ENCODE measurements around the gene FTO. TPM values are rescaled to one million over a fixed set of nuclear protein-coding genes. Genes with fewer than 3 reads are reported as not detected.
A peak's percentile ranks its signal among the peaks of the same experiment; 100 is the strongest.

Gene FTO
- total and polyA plus RNA-seq, 2 of the 13 experiments (the other 11 are each of a cell fraction or from before 2014, with no cell fraction given): 41.6 to 55.8 TPM

DNA sequence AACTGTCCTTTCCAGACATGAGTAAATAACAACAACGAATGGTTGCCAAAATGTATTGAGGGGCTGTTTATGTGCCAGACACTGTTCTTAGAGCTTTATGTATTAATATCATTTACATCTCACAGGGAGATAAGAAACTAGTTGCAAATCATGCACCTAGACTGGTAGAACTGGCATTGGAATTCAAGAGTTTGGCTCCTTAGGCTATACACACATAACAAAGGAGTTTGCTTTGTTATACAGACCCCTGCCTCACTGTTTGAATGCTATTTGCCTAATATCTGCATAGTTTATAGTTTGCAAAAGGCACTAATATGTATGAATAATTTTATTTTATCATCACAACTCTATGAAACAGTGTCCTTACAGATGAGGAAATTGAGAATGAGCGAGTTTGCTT, 100.0 kb downstream of the FTO start:
- no TSS peak for BruUV-seq (replicated peaks)
- Histone ChIP-seq H3K27me3 (ENCODE audit: control insufficient read depth in 1 of 2, insufficient read depth in 2 of 2, low read length in 2 of 2) (no peaks in the 10 kb centered on the region), H3K79me2 (ENCODE audit: insufficient read depth, low read length) (peaks cover 4% of the 10 kb centered on the region), H3K4me3 (replicated peaks in 1 of 3; ENCODE audit: insufficient read depth in 1 of 3, low read depth in 2 of 3, low read length in 3 of 3) (no peak overlapping the region), H3K9me3 (ENCODE audit: low read length) (no peaks in the 10 kb centered on the region), H3K27ac (ENCODE audit: extremely low read length, insufficient read depth, low read length) (no peak overlapping the region), H3K4me1 (ENCODE audit: insufficient read depth, low read length) (peaks cover 11% of the 10 kb centered on the region), H3K9ac (ENCODE audit: insufficient read depth, low read depth, low read length) (no peak overlapping the region), H3K36me3 (replicated peaks in 1 of 2; ENCODE audit: control insufficient read depth in 1 of 2, insufficient read depth in 2 of 2, low read length in 2 of 2) (no peaks in the 10 kb centered on the region), H2AFZ (ENCODE audit: low read length) (no peak overlapping the region), H3K4me2 (ENCODE audit: low read depth, low read length) (no peak overlapping the region), H4K20me1 (ENCODE audit: insufficient read depth, low read length) (no peaks in the 10 kb centered on the region)
- ChIA-PET POLR2A (no interaction called here), CTCF (ENCODE audit: low intra/inter-chr PET ratio, low total read pairs) (no interaction called here)
- ATAC-seq: no peak
- WGBS (ENCODE audit: low lambda C conversion rate): 98% methylated on average over 2 of the region's 2 CpGs
- no peak for DNase-seq (ENCODE audit: low spot score)
- FAIRE-seq: no peak
- in situ Hi-C loops (cut with HindIII; ENCODE audit: extremely low pct_ligation_motif_present, low pct_unique_long_range_greater_than_20kb): no loop called here
- TF ChIP-seq AGO1 (IDR thresholded peaks at IDR 0.05; ENCODE audit: low read depth, low read length, poor library complexity, severe bottlenecking) (no peak), SNRNP70 (IDR thresholded peaks at IDR 0.05; ENCODE audit: low read depth, low read length) (no peak)
- intact Hi-C loops (cut with micrococcal nuclease; ENCODE audit: unreplicated experiment): no loop called here

DNA sequence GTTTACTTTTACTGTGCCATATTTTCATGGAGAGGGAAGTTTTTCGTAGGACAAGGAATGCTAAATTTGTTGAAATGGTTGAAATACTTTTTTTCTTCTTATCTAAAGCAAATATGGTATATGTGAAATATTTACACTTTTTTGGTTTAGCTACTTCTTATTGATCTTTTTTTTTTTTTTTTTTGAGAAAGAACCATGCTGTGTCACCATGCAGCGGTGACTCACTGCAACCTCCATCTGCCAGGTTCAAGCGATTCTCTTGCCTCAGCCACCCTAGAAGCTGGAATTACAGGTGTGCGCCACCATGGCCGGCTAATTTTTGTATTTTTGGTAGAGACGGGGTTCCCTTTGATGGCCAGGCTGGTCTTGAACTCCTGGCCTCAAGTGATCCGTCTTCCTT, 100.5 kb downstream of the FTO start:
- Histone ChIP-seq H3K79me2 (ENCODE audit: insufficient read depth, low read length) (peaks cover 4% of the 10 kb centered on the region), H3K27me3 (ENCODE audit: control insufficient read depth in 1 of 2, insufficient read depth in 2 of 2, low read length in 2 of 2) (no peaks in the 10 kb centered on the region), H3K27ac (ENCODE audit: extremely low read length, insufficient read depth, low read length) (no peak overlapping the region), H3K4me3 (replicated peaks in 1 of 3; ENCODE audit: insufficient read depth in 1 of 3, low read depth in 2 of 3, low read length in 3 of 3) (no peak overlapping the region), H3K4me1 (ENCODE audit: insufficient read depth, low read length) (peaks cover 11% of the 10 kb centered on the region), H3K9ac (ENCODE audit: insufficient read depth, low read depth, low read length) (no peak overlapping the region), H4K20me1 (ENCODE audit: insufficient read depth, low read length) (no peaks in the 10 kb centered on the region), H3K4me2 (ENCODE audit: low read depth, low read length) (no peak overlapping the region), H2AFZ (ENCODE audit: low read length) (no peak overlapping the region), H3K9me3 (ENCODE audit: low read length) (no peaks in the 10 kb centered on the region), H3K36me3 (replicated peaks in 1 of 2; ENCODE audit: control insufficient read depth in 1 of 2, insufficient read depth in 2 of 2, low read length in 2 of 2) (no peaks in the 10 kb centered on the region)
- intact Hi-C loops (cut with micrococcal nuclease; ENCODE audit: unreplicated experiment): no loop called here
- 95% methylated on average over 7 of the region's 7 CpGs for WGBS (ENCODE audit: low lambda C conversion rate)
- DNase-seq (ENCODE audit: low spot score) (no peak), FAIRE-seq (no peak), ATAC-seq (no peak)
- in situ Hi-C loops (cut with HindIII; ENCODE audit: extremely low pct_ligation_motif_present, low pct_unique_long_range_greater_than_20kb): no loop called here
- no TSS peak for BruUV-seq (replicated peaks)
- CTCF ChIA-PET (ENCODE audit: low intra/inter-chr PET ratio, low total read pairs): no interaction called here
- POLR2A ChIA-PET: no interaction called here
- TF ChIP-seq, protein P1, sequence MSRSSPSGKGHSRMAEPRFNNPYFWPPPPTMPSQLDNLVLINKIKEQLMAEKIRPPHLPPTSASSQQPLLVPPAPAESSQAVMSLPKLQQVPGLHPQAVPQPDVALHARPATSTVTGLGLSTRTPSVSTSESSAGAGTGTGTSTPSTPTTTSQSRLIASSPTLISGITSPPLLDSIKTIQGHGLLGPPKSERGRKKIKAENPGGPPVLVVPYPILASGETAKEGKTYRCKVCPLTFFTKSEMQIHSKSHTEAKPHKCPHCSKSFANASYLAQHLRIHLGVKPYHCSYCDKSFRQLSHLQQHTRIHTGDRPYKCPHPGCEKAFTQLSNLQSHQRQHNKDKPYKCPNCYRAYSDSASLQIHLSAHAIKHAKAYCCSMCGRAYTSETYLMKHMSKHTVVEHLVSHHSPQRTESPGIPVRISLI (CRISPR knock-in tag; IDR thresholded peaks at IDR 0.05; ENCODE audit: borderline replicate concordance): peak; percentile 70; the same call in 1 of the 2 replicates
- TF ChIP-seq POLR2A (IDR thresholded peaks at IDR 0.05; ENCODE audit: insufficient read depth in 1 of 2, low read depth in 2 of 2, low read length in 2 of 2) (no peak), TSC22D2 (CRISPR knock-in tag; IDR thresholded peaks at IDR 0.05; ENCODE audit: borderline replicate concordance) (no peak), ELF1 (CRISPR knock-in tag; IDR thresholded peaks at IDR 0.05) (no peak), HOXD1 (CRISPR knock-in tag; IDR thresholded peaks at IDR 0.05) (no peak), SAFB2 (CRISPR knock-in tag; IDR thresholded peaks at IDR 0.05; ENCODE audit: borderline replicate concordance, low read depth) (no peak), FOSL2 (CRISPR knock-in tag; IDR thresholded peaks at IDR 0.05) (peak; percentile 80), ZNF460 (CRISPR knock-in tag; IDR thresholded peaks at IDR 0.05; ENCODE audit: borderline replicate concordance) (peak; percentile 25; the same call in 1 of the 2 replicates), MLLT10 (CRISPR knock-in tag; IDR thresholded peaks at IDR 0.05) (no peak), ATF7 (IDR thresholded peaks at IDR 0.05) (no peak), ATF7 (CRISPR knock-in tag; IDR thresholded peaks at IDR 0.05) (no peak)
- TF ChIP-seq, protein P2, sequence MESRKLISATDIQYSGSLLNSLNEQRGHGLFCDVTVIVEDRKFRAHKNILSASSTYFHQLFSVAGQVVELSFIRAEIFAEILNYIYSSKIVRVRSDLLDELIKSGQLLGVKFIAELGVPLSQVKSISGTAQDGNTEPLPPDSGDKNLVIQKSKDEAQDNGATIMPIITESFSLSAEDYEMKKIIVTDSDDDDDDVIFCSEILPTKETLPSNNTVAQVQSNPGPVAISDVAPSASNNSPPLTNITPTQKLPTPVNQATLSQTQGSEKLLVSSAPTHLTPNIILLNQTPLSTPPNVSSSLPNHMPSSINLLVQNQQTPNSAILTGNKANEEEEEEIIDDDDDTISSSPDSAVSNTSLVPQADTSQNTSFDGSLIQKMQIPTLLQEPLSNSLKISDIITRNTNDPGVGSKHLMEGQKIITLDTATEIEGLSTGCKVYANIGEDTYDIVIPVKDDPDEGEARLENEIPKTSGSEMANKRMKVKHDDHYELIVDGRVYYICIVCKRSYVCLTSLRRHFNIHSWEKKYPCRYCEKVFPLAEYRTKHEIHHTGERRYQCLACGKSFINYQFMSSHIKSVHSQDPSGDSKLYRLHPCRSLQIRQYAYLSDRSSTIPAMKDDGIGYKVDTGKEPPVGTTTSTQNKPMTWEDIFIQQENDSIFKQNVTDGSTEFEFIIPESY (CRISPR knock-in tag; IDR thresholded peaks at IDR 0.05): peak; percentile 46; the same call in 1 of the 2 replicates
- TF ChIP-seq, protein P3, sequence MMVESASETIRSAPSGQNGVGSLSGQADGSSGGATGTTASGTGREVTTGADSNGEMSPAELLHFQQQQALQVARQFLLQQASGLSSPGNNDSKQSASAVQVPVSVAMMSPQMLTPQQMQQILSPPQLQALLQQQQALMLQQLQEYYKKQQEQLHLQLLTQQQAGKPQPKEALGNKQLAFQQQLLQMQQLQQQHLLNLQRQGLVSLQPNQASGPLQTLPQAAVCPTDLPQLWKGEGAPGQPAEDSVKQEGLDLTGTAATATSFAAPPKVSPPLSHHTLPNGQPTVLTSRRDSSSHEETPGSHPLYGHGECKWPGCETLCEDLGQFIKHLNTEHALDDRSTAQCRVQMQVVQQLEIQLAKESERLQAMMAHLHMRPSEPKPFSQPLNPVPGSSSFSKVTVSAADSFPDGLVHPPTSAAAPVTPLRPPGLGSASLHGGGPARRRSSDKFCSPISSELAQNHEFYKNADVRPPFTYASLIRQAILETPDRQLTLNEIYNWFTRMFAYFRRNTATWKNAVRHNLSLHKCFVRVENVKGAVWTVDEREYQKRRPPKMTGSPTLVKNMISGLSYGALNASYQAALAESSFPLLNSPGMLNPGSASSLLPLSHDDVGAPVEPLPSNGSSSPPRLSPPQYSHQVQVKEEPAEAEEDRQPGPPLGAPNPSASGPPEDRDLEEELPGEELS (CRISPR knock-in tag; IDR thresholded peaks at IDR 0.05): no peak
